DND-41 (cell line): ENCODE measurements around the gene INO80E.

Experiments used
- ATAC-seq: fragments of 200-7000 bp; cut with Tn5 transposase; 3 replicates; pipeline ENCODE4 v1.9.1; 2021; ENCODE audit warnings: low read depth; ENCODE audit not compliant: insufficient read depth
- DNase-seq: peaks from one replicate; pipeline ENCODE4 v3.0.0-alpha.2; 2020
- H2AFZ ChIP-seq: 2 replicates; pipeline ENCODE4 v1.6.0; 2012; ENCODE audit warnings: low read depth, low read length
- H3K27ac ChIP-seq: 2 replicates; pipeline ENCODE4 v1.5.1; 2012; ENCODE audit warnings: low read length, inconsistent platforms
- H3K27me3 ChIP-seq: fragments of 200-600 bp; sonication (generic); 2 replicates; pipeline ENCODE4 v1.6.0; 2012; ENCODE audit warnings: low read length, mild to moderate bottlenecking, inconsistent platforms; ENCODE audit not compliant: insufficient read depth, poor library complexity
- H3K36me3 ChIP-seq: 2 replicates; pipeline ENCODE4 v1.5.1; 2012; ENCODE audit warnings: low read length, inconsistent platforms; ENCODE audit not compliant: insufficient read depth
- H3K4me1 ChIP-seq: 2 replicates; pipeline ENCODE4 v1.5.1; 2012; ENCODE audit warnings: mild to moderate bottlenecking, low read length; ENCODE audit not compliant: insufficient read depth
- H3K4me2 ChIP-seq: 2 replicates; pipeline ENCODE4 v1.6.0; 2012; ENCODE audit warnings: mild to moderate bottlenecking, moderate library complexity, low read length, inconsistent platforms; ENCODE audit not compliant: insufficient read depth
- H3K4me3 ChIP-seq, 2 experiments: fragments of 200-600 bp in 1 of 2; shearing (Covaris generic) in 1 of 2; 2 replicates each; pipeline ENCODE4 v1.5.1; 2012 to 2016; ENCODE audit warnings: inconsistent platforms in 2 of 2, low read length in 2 of 2, mild to moderate bottlenecking in 2 of 2, low read depth in 1 of 2, moderate library complexity in 1 of 2
- H3K79me2 ChIP-seq: 2 replicates; pipeline ENCODE4 v1.6.0; 2012; ENCODE audit warnings: low read length, inconsistent platforms; ENCODE audit not compliant: insufficient read depth
- H3K9ac ChIP-seq: 2 replicates; pipeline ENCODE4 v1.6.0; 2012; ENCODE audit warnings: low read depth, mild to moderate bottlenecking, inconsistent platforms, low read length, moderate library complexity
- H3K9me3 ChIP-seq: 2 replicates; pipeline ENCODE4 v1.5.1; 2012; ENCODE audit warnings: low read length, moderate library complexity, mild to moderate bottlenecking, inconsistent platforms; ENCODE audit not compliant: insufficient read depth, severe bottlenecking
- H4K20me1 ChIP-seq: 2 replicates; pipeline ENCODE4 v1.6.0; 2012; ENCODE audit warnings: low read length; ENCODE audit not compliant: insufficient read depth
- CTCF ChIP-seq: IDR thresholded peaks from 2 replicates; pipeline ENCODE4 v1.5.1; 2012; ENCODE audit warnings: borderline replicate concordance, low read length, moderate library complexity, mild to moderate bottlenecking; ENCODE audit not compliant: poor library complexity, severe bottlenecking; ENCODE audit errors: extremely low read depth
- EZH2 ChIP-seq: IDR thresholded peaks from 3 replicates; pipeline ENCODE4 v1.6.1; 2012; ENCODE audit warnings: borderline replicate concordance, low read depth, mild to moderate bottlenecking, moderate library complexity, low read length, inconsistent platforms; ENCODE audit not compliant: severe bottlenecking

The INO80E gene

GRCh38 chr16:29982560-29983419 is 13.3 kb upstream of the INO80E start:
- H3K4me1 ChIP-seq, result no peaks in the 10 kb centered on the region
- DNase-seq, result no peak
- H3K9me3 ChIP-seq, result no peaks in the 10 kb centered on the region
- no peak overlapping the region for H3K9ac ChIP-seq
- no peak for ATAC-seq
- H2AFZ ChIP-seq, result no peak overlapping the region
- H3K4me2 ChIP-seq, result no peak overlapping the region
- peaks cover 96% of the 10 kb centered on the region for H3K36me3 ChIP-seq
- H4K20me1 ChIP-seq, result peaks cover 20% of the 10 kb centered on the region
- H3K27me3 ChIP-seq, result no peaks in the 10 kb centered on the region
- no peak overlapping the region for H3K27ac ChIP-seq
- no peak overlapping the region for H3K4me3 ChIP-seq
- TF ChIP-seq CTCF, result no peak
- no peak for TF ChIP-seq EZH2
- H3K79me2 ChIP-seq, result peaks cover 8% of the 10 kb centered on the region; the same call in 1 of the 2 replicates

- TF ChIP-seq EZH2 (no peak), CTCF (no peak)
- Histone ChIP-seq H3K27me3 (no peaks in the 10 kb centered on the region), H3K27ac (no peak overlapping the region), H3K4me1 (no peaks in the 10 kb centered on the region), H2AFZ (no peak overlapping the region), H3K4me2 (no peak overlapping the region), H3K9me3 (no peaks in the 10 kb centered on the region), H3K9ac (no peak overlapping the region), H4K20me1 (peaks cover 15% of the 10 kb centered on the region), H3K79me2 (no peaks in the 10 kb centered on the region), H3K36me3 (peaks cover 96% of the 10 kb centered on the region), H3K4me3 (no peak overlapping the region)
- no peak for ATAC-seq
- no peak for DNase-seq
These were observed 12.5 kb upstream of the INO80E start for GRCh38 chr16:29983420-29984136.

GRCh38 chr16:29984137-29984763 is 11.8 kb upstream of the INO80E start:
- H3K27me3 ChIP-seq, result no peaks in the 10 kb centered on the region
- H3K36me3 ChIP-seq, result peaks cover 96% of the 10 kb centered on the region
- no peak overlapping the region for H2AFZ ChIP-seq
- no peak overlapping the region for H3K9ac ChIP-seq
- no peak overlapping the region for H3K4me2 ChIP-seq
- H3K4me3 ChIP-seq, result no peak overlapping the region
- TF ChIP-seq EZH2 (no peak), CTCF (no peak)
- H3K4me1 ChIP-seq, result no peaks in the 10 kb centered on the region
- no peak overlapping the region for H3K27ac ChIP-seq
- DNase-seq, result no peak
- peaks cover 15% of the 10 kb centered on the region for H4K20me1 ChIP-seq
- no peak for ATAC-seq
- no peaks in the 10 kb centered on the region for H3K79me2 ChIP-seq
- no peaks in the 10 kb centered on the region for H3K9me3 ChIP-seq
